Endothelial cell of umbilical vein (primary cell): Measurements from ENCODE around the gene ARHGAP15. TPM values are rescaled to one million over a fixed set of nuclear protein-coding genes. Genes with fewer than 3 reads are reported as not detected.

Source experiments
- BruUV-seq: library from RNA; stranded (reverse); fragments of 400-500 nt; replicated peaks from 2 replicates; lab custom pipeline; 2021; lab: Mats Ljungman, UMichigan
- CTCF ChIA-PET: fragments of 300-600, 350-600 bp; sonication (Branson Sonifier 250); formaldehyde crosslinking; loops from one replicate; lab custom pipeline; 2021; ENCODE audit warnings: antibody characterized with exemption, inconsistent platforms; lab: Charles Lee
- POLR2A ChIA-PET: fragments of 300-600, 350-600 bp; sonication (Branson Sonifier 250); formaldehyde crosslinking; loops from one replicate; lab custom pipeline; 2021; ENCODE audit warnings: antibody characterized with exemption, inconsistent platforms; lab: Charles Lee
- DNase-seq: peaks from one replicate; pipeline ENCODE4 v3.0.0-alpha.2; 2011; ENCODE audit warnings: low read depth, low spot score
- FAIRE-seq: peaks from 2 replicates; lab custom pipeline; 2011; peaks lifted over from hg19 to GRCh38; lab: Jason Lieb, UNC
- H2AFZ ChIP-seq: 2 replicates; pipeline ENCODE4 v1.6.0; 2012; ENCODE audit warnings: low read depth, low read length, control low read depth, inconsistent platforms
- H3K27ac ChIP-seq: 2 replicates; pipeline ENCODE4 v1.5.1; 2011; ENCODE audit warnings: low read depth, mild to moderate bottlenecking, control low read depth, low read length, moderate library complexity; ENCODE audit not compliant: insufficient read depth
- H3K27me3 ChIP-seq, 2 experiments: 2 replicates each; pipeline versions ENCODE4 v1.6.0 to v1.6.1; 2011; ENCODE audit warnings: low read length in 2 of 2, mixed read lengths in 1 of 2; ENCODE audit not compliant: control insufficient read depth in 2 of 2, insufficient read depth in 2 of 2
- H3K36me3 ChIP-seq, 2 experiments: 2 replicates in 1 of 2; 3 replicates in 1 of 2; pipeline ENCODE4 v1.5.1; 2011; ENCODE audit warnings: low read length in 2 of 2, mild to moderate bottlenecking in 1 of 2, moderate library complexity in 1 of 2; ENCODE audit not compliant: control insufficient read depth in 2 of 2, insufficient read depth in 2 of 2; ENCODE audit errors: extremely low read depth in 1 of 2
- H3K4me1 ChIP-seq: 3 replicates; pipeline ENCODE4 v1.5.1; 2011; ENCODE audit warnings: mild to moderate bottlenecking, low read length; ENCODE audit not compliant: control insufficient read depth, insufficient read depth; ENCODE audit errors: extremely low read depth
- H3K4me2 ChIP-seq: 2 replicates; pipeline ENCODE4 v1.6.1; 2011; ENCODE audit warnings: low read length, control low read depth, mixed read lengths; ENCODE audit not compliant: insufficient read depth
- H3K4me3 ChIP-seq, 3 experiments: fragments of 200-600 bp in 1 of 3; sonication (generic), shearing (Covaris generic) in 1 of 3; replicated peaks in 1 of 3; 2 replicates each; pipeline ENCODE4 v1.5.1; 2011 to 2016; ENCODE audit warnings: control low read depth in 3 of 3, low read length in 3 of 3, mild to moderate bottlenecking in 2 of 3, inconsistent platforms in 1 of 3, low read depth in 1 of 3, moderate library complexity in 1 of 3; ENCODE audit not compliant: insufficient read depth in 1 of 3
- H3K79me2 ChIP-seq: 2 replicates; pipeline ENCODE4 v1.6.0; 2012; ENCODE audit warnings: low read length, inconsistent platforms; ENCODE audit not compliant: control insufficient read depth, insufficient read depth
- H3K9ac ChIP-seq: replicated peaks from 2 replicates; pipeline ENCODE3; 2011; ENCODE audit warnings: low read length, control low read depth; ENCODE audit not compliant: insufficient read depth; ENCODE audit errors: extremely low read depth
- H3K9me1 ChIP-seq: replicated peaks from 3 replicates; pipeline ENCODE4 v1.6.0; 2011; ENCODE audit warnings: mild to moderate bottlenecking, low read length; ENCODE audit not compliant: control insufficient read depth, insufficient read depth; ENCODE audit errors: extremely low read depth
- H3K9me3 ChIP-seq: replicated peaks from 2 replicates; pipeline ENCODE4 v1.5.1; 2012; ENCODE audit warnings: low read length, inconsistent platforms; ENCODE audit not compliant: control insufficient read depth, insufficient read depth
- H4K20me1 ChIP-seq: replicated peaks from 2 replicates; pipeline ENCODE3; 2011; ENCODE audit warnings: mild to moderate bottlenecking, low read length; ENCODE audit not compliant: control insufficient read depth, insufficient read depth; ENCODE audit errors: extremely low read depth
- CTCF ChIP-seq, 2 donors: IDR thresholded peaks; 1 replicate in 1 of 2; 2 replicates in 1 of 2; pipeline ENCODE4 v1.5.1; 2011; ENCODE audit warnings: low read length in 2 of 2, mild to moderate bottlenecking in 2 of 2, moderate library complexity in 2 of 2, control low read depth in 1 of 2, inconsistent platforms in 1 of 2, low read depth in 1 of 2; ENCODE audit not compliant: insufficient read depth in 1 of 2; ENCODE audit errors: extremely low read depth in 1 of 2
- EZH2 ChIP-seq: IDR thresholded peaks from 2 replicates; pipeline ENCODE4 v1.6.1; 2012; ENCODE audit warnings: borderline replicate concordance, low read depth, mild to moderate bottlenecking, moderate library complexity, low read length, inconsistent platforms; ENCODE audit not compliant: severe bottlenecking
- FOS ChIP-seq: IDR thresholded peaks from 2 replicates; pipeline ENCODE4 v1.6.1; 2011; ENCODE audit warnings: mild to moderate bottlenecking, low read length, moderate library complexity, borderline replicate concordance; ENCODE audit not compliant: insufficient read depth
- GATA2 ChIP-seq: IDR thresholded peaks from 2 replicates; pipeline ENCODE4 v1.7.0; 2011; ENCODE audit warnings: low read depth, mild to moderate bottlenecking, moderate library complexity, mixed read lengths, low read length; ENCODE audit not compliant: insufficient read length, insufficient read depth
- JUN ChIP-seq: IDR thresholded peaks from 2 replicates; pipeline ENCODE4 v1.6.1; 2011; ENCODE audit warnings: borderline replicate concordance, low read depth; ENCODE audit not compliant: insufficient read length, insufficient read depth
- MAX ChIP-seq: IDR thresholded peaks from 2 replicates; pipeline ENCODE4 v1.6.1; 2011; ENCODE audit not compliant: insufficient read depth, insufficient read length
- MYC ChIP-seq: IDR thresholded peaks from one replicate; pipeline ENCODE4 v1.6.1; 2011; ENCODE audit warnings: mild to moderate bottlenecking, low read depth, low read length
- POLR2A ChIP-seq: IDR thresholded peaks from 2 replicates; pipeline ENCODE4 v1.6.1; 2012; ENCODE audit warnings: low read depth, mild to moderate bottlenecking, control low read depth, low read length
- POLR2AphosphoS5 ChIP-seq: IDR thresholded peaks from 2 replicates; pipeline ENCODE4 v1.6.1; 2012; ENCODE audit warnings: low read depth, mild to moderate bottlenecking, control low read depth, low read length, moderate library complexity; ENCODE audit not compliant: insufficient read depth
- dilution Hi-C: fragments of 300-500 bp; cut with MboI; formaldehyde crosslinking; loops from one replicate; pipeline ENCODE4 v1.15.0; 2019; ENCODE audit warnings: low sequenced_read_pairs; ENCODE audit not compliant: extremely low pct_ligation_motif_present
- intact Hi-C: fragments of 100-400 bp; cut with micrococcal nuclease; formaldehyde crosslinking; loops from one replicate; pipeline ENCODE4 v1.10.0; 2022
- polyA plus RNA-seq, 4 experiments: library from polyadenylated mRNA; depleted of rRNA in 3 of 4; stranded (reverse) in 3 of 4; unstranded in 1 of 4; fragments of >200 nt; gene quantifications; 2 replicates each; pipeline versions ENCODE4 v1.2.1 to v1.2.3, GENCODE V29; 2011 to 2012; ENCODE audit warnings: missing spikeins in 1 of 4
- total RNA-seq: library from RNA; stranded (reverse); gene quantifications from 2 replicates; pipeline ENCODE4 v1.2.3, GENCODE V29; 2021

Gene ARHGAP15
- total and polyA plus RNA-seq, 2 donors (not counting 3 experiments of a cell fraction or from before 2014, with no cell fraction given): not detected

- ChIA-PET POLR2A (no interaction called here), CTCF (no interaction called here)
- intact Hi-C loops: no loop called here
- dilution Hi-C loops: no loop called here
- TF ChIP-seq POLR2A: no peak
- no peak for TF ChIP-seq MAX
- TF ChIP-seq MYC: no peak
- TF ChIP-seq JUN: no peak
- no peak for TF ChIP-seq GATA2
- no peaks in the 10 kb centered on the region for H3K27me3 ChIP-seq
- no peaks in the 10 kb centered on the region for H3K9me1 ChIP-seq
- no peaks in the 10 kb centered on the region for H3K4me1 ChIP-seq
- H3K36me3 ChIP-seq: no peaks in the 10 kb centered on the region
- H2AFZ ChIP-seq: no peak overlapping the region
- H3K4me2 ChIP-seq: no peak overlapping the region
- DNase-seq (no peak), FAIRE-seq (no peak)
- no peak overlapping the region for H3K4me3 ChIP-seq
- BruUV-seq: no TSS peak
- H4K20me1 ChIP-seq: no peaks in the 10 kb centered on the region
- no peak overlapping the region for H3K9ac ChIP-seq
- H3K27ac ChIP-seq: no peak overlapping the region
- H3K79me2 ChIP-seq: no peaks in the 10 kb centered on the region
- H3K9me3 ChIP-seq: no peaks in the 10 kb centered on the region
Observed at GRCh38 chr2:143522699-143523098, 393.5 kb downstream of the ARHGAP15 start.

- Histone ChIP-seq H3K9ac (no peak overlapping the region), H4K20me1 (no peaks in the 10 kb centered on the region), H3K27me3 (no peaks in the 10 kb centered on the region), H3K36me3 (no peaks in the 10 kb centered on the region), H3K79me2 (no peaks in the 10 kb centered on the region), H3K4me1 (no peaks in the 10 kb centered on the region), H2AFZ (no peak overlapping the region), H3K4me3 (no peak overlapping the region), H3K9me1 (no peaks in the 10 kb centered on the region), H3K27ac (no peak overlapping the region), H3K9me3 (no peaks in the 10 kb centered on the region), H3K4me2 (no peak overlapping the region)
- CTCF ChIA-PET: no interaction called here
- TF ChIP-seq MAX (no peak), POLR2AphosphoS5 (no peak), CTCF (IDR thresholded peaks at IDR 0.05; ENCODE audit: extremely low read depth in 1 of 2, insufficient read depth in 1 of 2, low read depth in 1 of 2, low read length in 2 of 2) (no peak), JUN (no peak), FOS (no peak), MYC (no peak), EZH2 (no peak), GATA2 (no peak), POLR2A (no peak)
- no TSS peak for BruUV-seq
- FAIRE-seq (no peak), DNase-seq (no peak)
- POLR2A ChIA-PET: no interaction called here
- dilution Hi-C loops (no loop called here), intact Hi-C loops (no loop called here)
Observed at GRCh38 chr2:143524119-143524553, 394.9 kb downstream of the ARHGAP15 start.
